A549 (cell line): ENCODE measurements around the gene LAT. TPM values are rescaled to one million over a fixed set of nuclear protein-coding genes. Genes with fewer than 3 reads are reported as not detected.

Experiments used
- ATAC-seq, 2 experiments: fragments of 200-7000 bp in 1 of 2; fragments of >200 bp in 1 of 2; cut with Nextera tagmentation in 1 of 2; cut with Tn5 transposase in 1 of 2; 3 replicates each; pipeline versions ENCODE4 v1.8.0 to v1.9.1; 2018 to 2020; ENCODE audit warnings: mild to moderate bottlenecking in 1 of 2, moderate library complexity in 1 of 2
- CTCF ChIA-PET: fragments of 300-600 bp; sonication (Branson Sonifier 250); formaldehyde crosslinking; extraction: SDS; loops from one replicate; lab custom pipeline; 2021; ENCODE audit warnings: antibody characterized with exemption, inconsistent platforms; lab: Yijun Ruan, JAX
- POLR2A ChIA-PET: fragments of 350-600 bp; formaldehyde crosslinking; extraction: SDS; loops from one replicate; lab custom pipeline; 2021; ENCODE audit warnings: antibody characterized with exemption, inconsistent platforms; lab: Yijun Ruan, JAX
- DNase-seq, 2 experiments: peaks; one replicate each; pipeline versions ENCODE4 v3.0.0 to v3.0.0-alpha.2; 2011 to 2016; ENCODE audit warnings: low read depth in 1 of 2, low spot score in 1 of 2
- FAIRE-seq: peaks from 2 replicates; lab custom pipeline; 2011; peaks lifted over from hg19 to GRCh38; lab: Jason Lieb, UNC
- H3K27ac ChIP-seq, 2 experiments: fragments of >200 bp; sonication (Bioruptor Twin); formaldehyde crosslinking; 3 replicates each; pipeline ENCODE4 v1.5.1; 2016 to 2017
- H3K4me1 ChIP-seq: fragments of >200 bp; sonication (Bioruptor Twin); formaldehyde crosslinking; 3 replicates; pipeline ENCODE4 v1.6.1; 2016
- H3K4me2 ChIP-seq: fragments of >200 bp; sonication (Bioruptor Twin); formaldehyde crosslinking; 3 replicates; pipeline ENCODE4 v1.6.1; 2016
- H3K4me3 ChIP-seq: fragments of >200 bp; sonication (Bioruptor Twin); formaldehyde crosslinking; 3 replicates; pipeline ENCODE4 v1.5.1; 2016
- H3K9me3 ChIP-seq: fragments of >200 bp; sonication (Bioruptor Twin); formaldehyde crosslinking; 3 replicates; pipeline ENCODE4 v1.6.1; 2016
- BHLHE40 ChIP-seq: IDR thresholded peaks from 2 replicates; pipeline ENCODE4 v1.6.1; 2012; ENCODE audit warnings: low read depth, low read length, inconsistent platforms
- CEBPB ChIP-seq, 2 experiments: fragments of >200 bp in 1 of 2; sonication (Bioruptor Twin) in 1 of 2; formaldehyde crosslinking in 1 of 2; IDR thresholded peaks; 2 replicates each; pipeline ENCODE4 v1.6.1; 2012 to 2016
- CHD2 ChIP-seq: fragments of 150-350 bp; IDR thresholded peaks from 2 replicates; pipeline ENCODE4 v1.6.1; 2014; ENCODE audit warnings: low read length; ENCODE audit not compliant: partially characterized antibody
- CHD4 ChIP-seq: fragments of 200-600 bp; sonication (generic); IDR thresholded peaks from 2 replicates; pipeline ENCODE4 v1.6.1; 2016; ENCODE audit warnings: antibody characterized with exemption, mild to moderate bottlenecking, borderline replicate concordance
- EHF ChIP-seq: fragments of 250-450 bp; sonication (Bioruptor Pico); IDR thresholded peaks from 2 replicates; pipeline ENCODE4 v1.5.0; 2020; ENCODE audit warnings: mild to moderate bottlenecking
- EP300 ChIP-seq, 2 experiments: fragments of >200 bp; sonication (Bioruptor Twin); formaldehyde crosslinking; IDR thresholded peaks; 2 replicates in 1 of 2; 3 replicates in 1 of 2; pipeline ENCODE4 v1.6.1; 2016 to 2017
- ESRRA ChIP-seq: fragments of 150-350 bp; IDR thresholded peaks from 2 replicates; pipeline ENCODE4 v1.6.1; 2014; ENCODE audit warnings: mild to moderate bottlenecking, low read length, borderline replicate concordance
- GATA3 ChIP-seq: IDR thresholded peaks from 2 replicates; pipeline ENCODE4 v1.6.1; 2012; ENCODE audit warnings: borderline replicate concordance
- HEYL ChIP-seq: fragments of 250-450 bp; sonication (Bioruptor Pico); IDR thresholded peaks from 2 replicates; pipeline ENCODE4 v1.8.0; 2021; ENCODE audit warnings: mild to moderate bottlenecking, moderate library complexity
- HOXA7 ChIP-seq: fragments of 250-450 bp; sonication (Bioruptor Pico); IDR thresholded peaks from 2 replicates; pipeline ENCODE4 v1.5.0; 2020; ENCODE audit warnings: mild to moderate bottlenecking, moderate library complexity
- HOXB5 ChIP-seq: fragments of 250-450 bp; sonication (Bioruptor Pico); IDR thresholded peaks from 2 replicates; pipeline ENCODE4 v1.5.0; 2020; ENCODE audit warnings: mild to moderate bottlenecking, moderate library complexity
- JUN ChIP-seq, 2 experiments: fragments of >200 bp; sonication (Bioruptor Twin); formaldehyde crosslinking; IDR thresholded peaks; 2 replicates in 1 of 2; 3 replicates in 1 of 2; pipeline ENCODE4 v1.6.1; 2016 to 2017
- KDM1A ChIP-seq: fragments of 200-600 bp; sonication (generic); IDR thresholded peaks from 2 replicates; pipeline ENCODE4 v1.6.1; 2016; ENCODE audit warnings: low read depth, mild to moderate bottlenecking
- MAFK ChIP-seq: fragments of 450-650 bp; IDR thresholded peaks from 2 replicates; pipeline ENCODE4 v1.6.1; 2014; ENCODE audit not compliant: partially characterized antibody
- PHF8 ChIP-seq: fragments of 200-600 bp; sonication (generic); IDR thresholded peaks from 2 replicates; pipeline ENCODE4 v1.6.1; 2016; ENCODE audit warnings: low read depth, mild to moderate bottlenecking, antibody characterized with exemption, moderate library complexity, borderline replicate concordance
- POLR2A ChIP-seq: IDR thresholded peaks from 2 replicates; pipeline ENCODE4 v1.6.1; 2012; ENCODE audit warnings: mild to moderate bottlenecking, low read length
- TP53 ChIP-seq: fragments of 250-450 bp; sonication (Bioruptor Pico); IDR thresholded peaks from 2 replicates; pipeline ENCODE4 v1.5.0; 2021; ENCODE audit warnings: mild to moderate bottlenecking, moderate library complexity
- ZNF302 ChIP-seq: fragments of 250-450 bp; sonication (Bioruptor Pico); IDR thresholded peaks from 2 replicates; pipeline ENCODE4 v1.9.0; 2021; ENCODE audit warnings: inconsistent platforms, mild to moderate bottlenecking, moderate library complexity
- ZSCAN20 ChIP-seq: fragments of 250-450 bp; sonication (Bioruptor Pico); IDR thresholded peaks from 2 replicates; pipeline ENCODE4 v1.8.0; 2022; ENCODE audit warnings: mild to moderate bottlenecking, moderate library complexity
- WGBS: methylation state at CpG from one replicate; pipeline ENCODE4 v1.1.6; 2017; ENCODE audit errors: missing lambda C conversion rate; 5-methylcytosine and 5-hydroxymethylcytosine counted together
- polyA plus RNA-seq, 4 experiments: library from polyadenylated mRNA; depleted of rRNA in 3 of 4; stranded (reverse); fragments of >200 nt; fragmentation: RNase III in 1 of 4; extraction: RNeasy Plus Mini Kit Qiagen cat#74134 plus additional on column Dnase treatment in 1 of 4; gene quantifications; 2 replicates in 3 of 4; 3 replicates in 1 of 4; pipeline ENCODE4 v1.2.3, GENCODE V29; 2011 to 2017
- TF ChIP-seq, protein P1 (sequence below): fragments of 450-650 bp; IDR thresholded peaks from 2 replicates; pipeline ENCODE4 v1.6.1; 2014; ENCODE audit warnings: antibody characterized with exemption
- TF ChIP-seq, protein P2 (sequence below): IDR thresholded peaks from 2 replicates; pipeline ENCODE4 v1.6.1; 2012
- TF ChIP-seq, protein P3 (sequence below): fragments of >200 bp; sonication (Bioruptor Twin); formaldehyde crosslinking; IDR thresholded peaks from 3 replicates; pipeline ENCODE4 v1.6.1; 2016
- TF ChIP-seq, protein P4 (sequence below): fragments of >200 bp; sonication (Bioruptor Twin); formaldehyde crosslinking; IDR thresholded peaks from 2 replicates; pipeline ENCODE4 v1.6.1; 2016
- TF ChIP-seq, protein P5 (sequence below): IDR thresholded peaks from 2 replicates; pipeline ENCODE4 v1.6.1; 2012
- TF ChIP-seq, protein P6 (sequence below): fragments of 150-350 bp; IDR thresholded peaks from 2 replicates; pipeline ENCODE4 v1.6.1; 2014; ENCODE audit warnings: low read depth, mild to moderate bottlenecking, low read length
- TF ChIP-seq, protein P7 (sequence below): IDR thresholded peaks from 2 replicates; pipeline ENCODE4 v1.6.1; 2012; ENCODE audit warnings: low read depth, borderline replicate concordance

Gene LAT
- polyA plus RNA-seq, 2 of the 4 experiments (the other 2 are of a cell fraction), result 0.85 to 3.3 TPM

DNA sequence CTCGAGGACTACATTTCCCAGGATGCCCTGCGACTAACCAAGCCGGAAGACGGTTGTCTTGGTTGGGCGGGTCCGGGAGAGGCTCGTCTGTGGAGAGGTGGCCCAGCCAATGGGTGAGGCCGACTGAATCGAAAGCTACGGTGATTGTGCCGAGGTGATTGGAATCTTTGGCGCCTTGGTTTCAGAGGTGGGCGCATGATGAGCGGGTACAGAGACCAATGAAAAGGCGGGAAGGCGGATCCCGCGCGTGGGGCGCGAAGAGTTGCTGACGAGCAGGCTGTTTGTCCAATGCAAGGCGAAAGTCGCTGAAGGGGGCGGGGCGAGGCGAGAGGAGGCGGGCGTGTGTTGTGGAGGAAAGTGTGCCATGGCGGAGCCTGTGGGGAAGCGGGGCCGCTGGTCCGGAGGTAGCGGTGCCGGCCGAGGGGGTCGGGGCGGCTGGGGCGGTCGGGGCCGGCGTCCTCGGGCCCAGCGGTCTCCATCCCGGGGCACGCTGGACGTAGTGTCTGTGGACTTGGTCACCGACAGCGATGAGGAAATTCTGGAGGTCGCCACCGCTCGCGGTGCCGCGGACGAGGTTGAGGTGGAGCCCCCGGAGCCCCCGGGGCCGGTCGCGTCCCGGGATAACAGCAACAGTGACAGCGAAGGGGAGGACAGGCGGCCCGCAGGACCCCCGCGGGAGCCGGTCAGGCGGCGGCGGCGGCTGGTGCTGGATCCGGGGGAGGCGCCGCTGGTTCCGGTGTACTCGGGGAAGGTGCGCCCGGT is 34.0 kb upstream of the LAT start, which contains the start of gene NFATC2IP:
Gene NFATC2IP, plus strand, starts transcription at position 290 of the 762 bp plus-strand sequence. Its CDS starts 75 bp downstream, at position 365.
- ATAC-seq, result peak; percentile 93 to 97
- FAIRE-seq, result peak; percentile 54
- Histone ChIP-seq H3K9me3 (no peaks in the 10 kb centered on the region), H3K4me1 (peaks cover 14% of the 10 kb centered on the region), H3K4me3 (peak within 1 kb of the TSS; percentile 91), H3K27ac (peak within 1 kb of the TSS; percentile 89 to 97), H3K4me2 (peak within 1 kb of the TSS; percentile 97)
- TF ChIP-seq ZNF302 (CRISPR knock-in tag) (no peak), MAFK (peak; percentile 46), HEYL (CRISPR knock-in tag) (no peak), GATA3 (no peak), JUN (IDR thresholded peaks at IDR 0.05) (peak in 1 of 2 experiments; percentile 80; a peak in 2 of 5 replicates), POLR2A (peak; percentile 81), CHD2 (peak; percentile 54), EHF (CRISPR knock-in tag) (no peak), CHD4 (no peak), KDM1A (no peak), EP300 (IDR thresholded peaks at IDR 0.05) (no peak), PHF8 (peak; percentile 59; the same call in 1 of the 2 replicates), CEBPB (IDR thresholded peaks at IDR 0.05) (no peak), HOXB5 (CRISPR knock-in tag) (no peak), ESRRA (no peak), BHLHE40 (no peak), ZSCAN20 (CRISPR knock-in tag) (no peak), HOXA7 (no peak), TP53 (CRISPR knock-in tag) (no peak)
- TF ChIP-seq, protein P1, sequence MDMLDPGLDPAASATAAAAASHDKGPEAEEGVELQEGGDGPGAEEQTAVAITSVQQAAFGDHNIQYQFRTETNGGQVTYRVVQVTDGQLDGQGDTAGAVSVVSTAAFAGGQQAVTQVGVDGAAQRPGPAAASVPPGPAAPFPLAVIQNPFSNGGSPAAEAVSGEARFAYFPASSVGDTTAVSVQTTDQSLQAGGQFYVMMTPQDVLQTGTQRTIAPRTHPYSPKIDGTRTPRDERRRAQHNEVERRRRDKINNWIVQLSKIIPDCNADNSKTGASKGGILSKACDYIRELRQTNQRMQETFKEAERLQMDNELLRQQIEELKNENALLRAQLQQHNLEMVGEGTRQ, result peak; percentile 35; the same call in 1 of the 2 replicates
- TF ChIP-seq, protein P2, sequence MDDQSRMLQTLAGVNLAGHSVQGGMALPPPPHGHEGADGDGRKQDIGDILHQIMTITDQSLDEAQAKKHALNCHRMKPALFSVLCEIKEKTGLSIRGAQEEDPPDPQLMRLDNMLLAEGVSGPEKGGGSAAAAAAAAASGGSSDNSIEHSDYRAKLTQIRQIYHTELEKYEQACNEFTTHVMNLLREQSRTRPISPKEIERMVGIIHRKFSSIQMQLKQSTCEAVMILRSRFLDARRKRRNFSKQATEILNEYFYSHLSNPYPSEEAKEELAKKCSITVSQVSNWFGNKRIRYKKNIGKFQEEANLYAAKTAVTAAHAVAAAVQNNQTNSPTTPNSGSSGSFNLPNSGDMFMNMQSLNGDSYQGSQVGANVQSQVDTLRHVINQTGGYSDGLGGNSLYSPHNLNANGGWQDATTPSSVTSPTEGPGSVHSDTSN, result peak; percentile 99
- TF ChIP-seq, protein P3, sequence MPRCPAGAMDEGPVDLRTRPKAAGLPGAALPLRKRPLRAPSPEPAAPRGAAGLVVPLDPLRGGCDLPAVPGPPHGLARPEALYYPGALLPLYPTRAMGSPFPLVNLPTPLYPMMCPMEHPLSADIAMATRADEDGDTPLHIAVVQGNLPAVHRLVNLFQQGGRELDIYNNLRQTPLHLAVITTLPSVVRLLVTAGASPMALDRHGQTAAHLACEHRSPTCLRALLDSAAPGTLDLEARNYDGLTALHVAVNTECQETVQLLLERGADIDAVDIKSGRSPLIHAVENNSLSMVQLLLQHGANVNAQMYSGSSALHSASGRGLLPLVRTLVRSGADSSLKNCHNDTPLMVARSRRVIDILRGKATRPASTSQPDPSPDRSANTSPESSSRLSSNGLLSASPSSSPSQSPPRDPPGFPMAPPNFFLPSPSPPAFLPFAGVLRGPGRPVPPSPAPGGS, result 0 out of 3 replicates have a peak, but pooled peaks have one; percentile 41
- TF ChIP-seq, protein P4, sequence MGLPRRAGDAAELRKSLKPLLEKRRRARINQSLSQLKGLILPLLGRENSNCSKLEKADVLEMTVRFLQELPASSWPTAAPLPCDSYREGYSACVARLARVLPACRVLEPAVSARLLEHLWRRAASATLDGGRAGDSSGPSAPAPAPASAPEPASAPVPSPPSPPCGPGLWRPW, result no peak
- TF ChIP-seq, protein P5, sequence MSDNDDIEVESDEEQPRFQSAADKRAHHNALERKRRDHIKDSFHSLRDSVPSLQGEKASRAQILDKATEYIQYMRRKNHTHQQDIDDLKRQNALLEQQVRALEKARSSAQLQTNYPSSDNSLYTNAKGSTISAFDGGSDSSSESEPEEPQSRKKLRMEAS, result peak; percentile 77
- TF ChIP-seq, protein P6, sequence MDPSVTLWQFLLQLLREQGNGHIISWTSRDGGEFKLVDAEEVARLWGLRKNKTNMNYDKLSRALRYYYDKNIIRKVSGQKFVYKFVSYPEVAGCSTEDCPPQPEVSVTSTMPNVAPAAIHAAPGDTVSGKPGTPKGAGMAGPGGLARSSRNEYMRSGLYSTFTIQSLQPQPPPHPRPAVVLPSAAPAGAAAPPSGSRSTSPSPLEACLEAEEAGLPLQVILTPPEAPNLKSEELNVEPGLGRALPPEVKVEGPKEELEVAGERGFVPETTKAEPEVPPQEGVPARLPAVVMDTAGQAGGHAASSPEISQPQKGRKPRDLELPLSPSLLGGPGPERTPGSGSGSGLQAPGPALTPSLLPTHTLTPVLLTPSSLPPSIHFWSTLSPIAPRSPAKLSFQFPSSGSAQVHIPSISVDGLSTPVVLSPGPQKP, result no peak
- TF ChIP-seq, protein P7, sequence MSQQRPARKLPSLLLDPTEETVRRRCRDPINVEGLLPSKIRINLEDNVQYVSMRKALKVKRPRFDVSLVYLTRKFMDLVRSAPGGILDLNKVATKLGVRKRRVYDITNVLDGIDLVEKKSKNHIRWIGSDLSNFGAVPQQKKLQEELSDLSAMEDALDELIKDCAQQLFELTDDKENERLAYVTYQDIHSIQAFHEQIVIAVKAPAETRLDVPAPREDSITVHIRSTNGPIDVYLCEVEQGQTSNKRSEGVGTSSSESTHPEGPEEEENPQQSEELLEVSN, result peak; percentile 68; the same call in 1 of the 2 replicates
- peak; percentile 98 to 100 for DNase-seq
- 2% methylated on average over 47 of the region's 79 CpGs for WGBS
- POLR2A ChIA-PET, result interaction anchor here (0.9 to 1.7 kb wide), 5 partner anchors 23 to 128 kb away, joined by 3 to 13 read pairs (median 5); partner anchors contain the start of genes ATXN2L, RABEP2, SH2B1 and TUFM
- CTCF ChIA-PET, result interaction anchor here (0.8 to 10.5 kb wide), 3 partner anchors 23 to 115 kb away, joined by 3 to 190 read pairs (median 3); partner anchors contain the start of gene ATP2A1
